Stimulated activated CD8-positive, alpha-beta memory T cell treated with anti-CD3 and anti-CD28 coated beads, Interleukin-4, amount 100 ng/mL, for 4 hours (primary cell): ENCODE measurements around the gene TGM4.

Source experiments
- DNase-seq, 2 donors: peaks; one replicate each; pipeline ENCODE4 v3.0.0-alpha.2; 2020; ENCODE audit warnings: low read depth in 2 of 2, low spot score in 1 of 2

TGM4 gene

DNA sequence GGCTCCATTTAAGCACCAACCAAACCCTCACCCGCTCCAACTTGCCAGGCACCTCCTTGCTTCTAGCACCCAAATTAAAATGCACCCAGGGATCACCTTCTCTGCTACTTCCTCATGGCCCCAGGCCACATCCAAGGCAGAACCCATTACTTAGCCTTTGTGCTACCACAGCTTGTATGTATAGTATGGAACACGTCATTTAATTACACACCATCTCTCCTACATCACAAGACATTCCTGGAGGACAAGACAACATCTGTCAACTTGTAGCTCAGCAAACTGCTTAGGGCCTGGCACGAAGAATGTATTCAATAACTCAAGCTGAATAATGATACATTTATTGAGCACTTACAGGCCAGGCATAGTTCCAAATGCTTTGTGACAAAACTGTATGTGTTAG lies 78.3 kb downstream of the TGM4 start:
- no peak for DNase-seq

DNA sequence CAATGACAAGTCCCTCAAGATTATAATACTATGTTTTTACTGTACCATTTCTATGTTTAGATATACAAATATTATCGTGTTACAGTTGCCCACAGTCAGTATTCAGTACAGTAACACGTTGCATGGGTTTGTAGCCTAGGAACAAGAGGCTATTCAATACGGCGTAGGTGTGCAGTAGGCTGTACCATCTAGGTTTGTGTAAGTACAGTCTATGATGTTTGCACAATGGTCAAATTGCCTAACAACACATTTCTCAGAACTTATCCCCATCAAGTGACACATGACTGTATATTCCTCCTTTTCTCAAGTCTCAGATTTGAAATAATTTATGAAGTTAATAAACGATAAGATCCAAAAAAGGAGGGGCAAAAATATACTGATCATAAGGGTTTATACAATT lies 79.9 kb downstream of the TGM4 start:
- no peak for DNase-seq

DNA sequence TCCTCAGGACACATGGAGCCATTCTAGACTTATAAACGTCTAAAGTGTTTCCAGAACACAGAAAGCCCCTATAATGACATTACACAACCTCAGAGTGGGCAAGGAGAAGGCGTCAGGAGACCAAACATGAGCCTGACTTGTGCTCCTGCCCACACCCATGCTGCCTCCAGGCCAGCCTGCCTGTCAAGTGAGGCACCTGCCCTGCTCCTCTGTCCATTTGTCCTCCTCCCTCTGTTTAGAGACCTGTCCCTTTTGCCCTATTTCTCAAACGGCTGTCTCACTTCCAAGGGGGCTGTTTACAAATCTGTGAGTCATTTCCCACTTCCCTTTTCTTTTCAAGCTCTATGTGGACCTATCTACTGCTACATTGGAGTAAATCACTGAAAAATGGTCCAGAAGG lies 80.6 kb downstream of the TGM4 start:
- DNase-seq, result no peak

DNA sequence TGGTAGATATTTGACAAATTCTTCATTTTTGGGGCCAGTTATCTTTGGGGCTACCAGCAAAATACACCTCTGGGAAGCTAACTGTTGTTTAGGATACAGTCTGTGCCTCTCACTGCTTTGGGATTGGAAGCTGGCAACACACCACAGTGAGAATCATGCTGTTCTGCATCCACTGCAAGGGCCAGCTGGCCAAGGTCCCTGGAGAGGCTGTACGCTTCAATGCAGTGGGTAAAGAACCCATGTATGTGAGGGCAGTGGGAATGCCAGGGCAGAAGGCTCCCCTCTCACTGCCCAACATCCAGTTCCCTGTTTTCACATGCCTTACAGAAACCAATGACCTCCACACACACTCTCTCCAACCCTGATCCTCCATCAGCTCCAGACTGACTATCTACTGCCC lies 81.5 kb downstream of the TGM4 start:
- no peak for DNase-seq

DNA sequence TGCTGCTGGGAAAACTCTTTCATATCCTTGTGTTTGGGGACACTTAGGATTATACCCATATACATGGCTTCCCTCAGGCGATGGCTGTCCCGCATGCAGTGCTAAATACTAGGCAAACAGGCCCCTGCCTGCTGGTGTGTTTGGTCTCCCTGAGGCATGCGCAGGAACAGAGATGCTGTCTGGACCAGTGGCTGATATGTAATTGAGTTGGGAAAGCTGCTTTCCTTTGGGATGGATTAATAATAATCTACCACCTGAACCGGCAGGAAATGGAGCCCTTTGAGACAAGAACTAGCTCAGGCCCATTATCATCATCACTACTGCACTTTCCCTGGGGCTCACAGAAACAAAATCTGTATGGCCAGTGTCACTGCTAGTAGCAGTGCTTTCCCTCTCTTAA lies 83.6 kb downstream of the TGM4 start:
- DNase-seq, result no peak

DNA sequence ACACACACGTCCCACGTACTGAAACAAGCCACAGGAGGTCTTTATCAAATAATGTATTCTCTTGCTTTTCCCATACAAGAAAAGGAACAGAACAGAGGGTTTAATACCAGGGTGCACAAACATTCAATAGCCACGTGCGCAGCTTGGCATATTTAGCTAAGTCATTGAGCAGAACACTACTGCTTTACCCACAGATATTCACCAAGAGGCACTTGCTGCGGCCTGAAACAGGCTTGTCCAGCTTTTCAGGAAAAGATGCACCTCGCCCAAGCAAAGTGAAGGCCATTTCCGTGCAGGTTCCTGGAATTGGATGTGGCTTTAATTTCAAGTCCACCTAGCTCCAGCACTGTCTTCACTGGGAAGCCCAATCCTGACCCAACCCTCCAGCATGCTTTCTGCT lies 84.0 kb downstream of the TGM4 start:
- DNase-seq, result no peak

DNA sequence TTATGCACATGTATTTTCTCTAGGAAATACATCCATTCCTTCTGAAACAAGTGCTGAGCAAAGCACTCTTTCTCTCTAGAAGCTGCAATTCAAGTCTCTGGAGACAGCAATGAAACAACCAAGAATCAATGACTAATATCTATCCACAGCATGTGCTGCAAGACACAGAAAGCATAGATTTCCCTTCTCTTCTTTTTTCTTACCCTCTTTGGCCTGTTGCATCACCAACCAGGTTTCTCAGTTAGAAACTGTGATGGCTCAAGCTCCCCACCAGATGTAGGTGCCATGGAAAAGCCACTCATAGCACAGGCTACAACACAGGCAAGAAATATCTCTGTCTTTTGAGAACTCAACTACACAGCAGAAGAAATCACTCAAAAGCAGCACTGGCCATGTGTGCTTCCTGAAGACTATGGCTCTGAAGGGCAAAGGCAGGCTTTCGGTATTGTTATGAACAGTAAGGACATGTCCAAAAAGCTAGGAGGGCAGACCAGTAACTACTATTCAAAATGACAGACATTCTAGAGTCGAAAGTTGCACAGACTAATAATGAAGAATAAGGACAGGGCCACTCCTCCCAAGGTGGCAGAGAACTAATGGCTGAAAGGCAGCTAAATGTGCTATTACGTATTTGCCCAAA lies 86.1 kb downstream of the TGM4 start:
- no peak for DNase-seq

DNA sequence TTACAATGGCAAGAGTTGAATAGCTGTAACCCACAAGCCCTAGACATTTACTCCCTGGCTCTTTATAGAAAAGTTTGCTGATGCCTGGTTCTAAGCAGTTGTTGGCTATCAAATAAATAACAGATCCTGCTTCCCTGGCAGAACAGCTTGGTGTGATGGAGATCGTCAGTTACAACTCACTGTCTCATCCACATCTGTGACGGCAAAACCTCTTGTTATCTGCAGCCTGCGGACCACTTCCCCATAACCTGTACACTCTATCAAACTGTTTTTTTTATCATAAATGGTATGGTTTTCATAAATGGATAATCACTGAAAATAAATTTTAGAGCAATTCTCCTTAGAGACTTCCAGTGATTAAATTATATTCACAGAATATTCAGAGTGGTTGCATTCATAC lies 87.5 kb downstream of the TGM4 start:
- no peak for DNase-seq

DNA sequence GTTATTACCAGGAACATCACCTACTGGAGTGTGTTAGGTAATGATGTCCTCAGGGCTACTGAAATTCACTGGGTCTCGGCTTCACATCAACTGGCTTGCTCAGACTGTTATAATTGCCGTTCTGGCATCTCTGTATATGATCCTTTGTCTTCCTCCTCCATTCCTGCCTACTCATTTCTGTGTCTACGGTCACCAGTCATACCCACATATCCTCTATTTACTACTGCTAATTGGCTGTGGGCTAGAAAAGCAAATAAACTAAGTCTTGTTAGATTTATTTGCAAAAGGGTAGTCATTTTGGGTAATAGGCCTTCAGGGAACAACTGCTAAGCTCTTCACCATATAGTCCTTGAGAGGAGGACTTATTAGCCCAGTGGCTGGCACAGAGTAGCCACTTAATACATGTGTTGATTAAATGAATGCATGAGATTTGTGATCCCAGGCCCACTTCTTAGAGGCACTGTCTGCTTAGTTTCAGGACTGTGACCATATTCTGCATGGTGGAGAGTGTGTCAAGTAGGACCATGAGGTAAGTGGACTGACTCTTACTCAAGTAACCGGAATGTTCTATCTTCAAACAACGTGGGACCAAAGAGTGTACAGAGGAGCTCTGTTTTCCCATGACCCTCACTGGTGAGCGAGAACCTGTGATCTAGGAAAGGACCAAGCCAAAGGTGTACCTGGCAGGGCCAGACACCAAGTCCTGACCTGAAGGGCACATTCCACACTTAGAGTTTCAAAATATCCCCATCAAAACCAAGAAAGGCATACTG lies 88.4 kb downstream of the TGM4 start:
- DNase-seq, result no peak

DNA sequence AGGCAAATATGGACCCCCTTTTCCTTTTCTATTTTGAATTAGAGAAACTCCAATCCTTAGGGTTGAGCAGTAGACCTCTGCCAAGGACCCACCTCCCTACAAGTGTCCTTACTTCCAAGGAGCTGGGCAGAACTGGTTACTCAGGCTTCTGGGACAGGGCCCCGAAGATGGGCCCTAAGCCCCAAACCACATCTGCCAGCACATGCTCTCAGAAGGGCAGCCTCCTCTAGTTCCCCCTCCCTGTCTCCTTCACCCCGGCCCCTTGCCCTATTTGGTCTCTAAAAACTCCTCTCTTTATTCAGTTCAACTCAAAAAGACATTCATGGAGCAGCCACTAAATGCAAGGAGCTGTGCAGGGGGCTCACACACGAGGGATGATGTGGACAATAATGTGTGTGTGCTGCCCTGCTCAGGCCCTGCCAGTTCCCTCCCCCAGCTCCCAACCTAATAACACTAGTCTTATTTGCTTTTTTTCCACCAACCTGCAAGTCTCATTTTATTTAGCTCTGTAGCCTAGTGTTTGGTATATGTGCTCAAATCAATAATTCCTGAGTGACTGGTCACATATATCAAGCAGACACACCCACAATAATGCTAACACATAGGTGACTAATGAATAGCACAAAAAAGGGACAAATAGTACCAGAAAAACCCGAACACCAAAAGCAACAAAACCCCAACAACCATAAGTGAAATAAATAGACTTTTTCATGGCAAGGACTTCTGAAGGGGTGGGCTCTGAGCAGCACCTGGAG lies 89.3 kb downstream of the TGM4 start:
- DNase-seq, result no peak
